ENCODE measurements around the gene PPDPF.
"Not testable (repeated sequence)": the region's sequence is repeated elsewhere in the genome, so short reads cannot be mapped to it uniquely, and the experiment has no call there.

The PPDPF gene

GRCh38 chr20:63520504-63520933 is at the start of gene PPDPF:
TSS of gene PPDPF (plus strand) at chr20:63520765. CDS start at chr20:63521309, 544 bp downstream.
- DNase-seq (ENCODE audit: low spot score), result peak; percentile 82

GRCh38 chr20:63471002-63471716 is 49.4 kb upstream of the PPDPF start:
- no peak for DNase-seq (ENCODE audit: low spot score)

GRCh38 chr20:63471717-63471980 is 48.9 kb upstream of the PPDPF start:
- DNase-seq (ENCODE audit: low spot score), result no peak

- DNase-seq (ENCODE audit: low spot score), result no peak
These were observed 48.4 kb upstream of the PPDPF start, which contains the start of gene KCNQ2 for GRCh38 chr20:63471981-63472831. TSS of gene KCNQ2 (minus strand) at chr20:63472655. CDS start at chr20:63472463, 192 bp downstream.

GRCh38 chr20:63472862-63473390 is 47.6 kb upstream of the PPDPF start:
- DNase-seq (ENCODE audit: low spot score), result no peak

GRCh38 chr20:63473555-63474449 is 46.8 kb upstream of the PPDPF start:
- no peak for DNase-seq (ENCODE audit: low spot score)

GRCh38 chr20:63475209-63475608 is 45.4 kb upstream of the PPDPF start:
- DNase-seq (ENCODE audit: low spot score), result no peak

GRCh38 chr20:63477061-63477616 is 43.4 kb upstream of the PPDPF start:
- no peak for DNase-seq (ENCODE audit: low spot score)

GRCh38 chr20:63477944-63478343 is 42.6 kb upstream of the PPDPF start:
- no peak for DNase-seq (ENCODE audit: low spot score)

GRCh38 chr20:63478346-63479302 is 41.9 kb upstream of the PPDPF start:
- DNase-seq (ENCODE audit: low spot score), result no peak

GRCh38 chr20:63479695-63480419 is 40.7 kb upstream of the PPDPF start:
- DNase-seq (ENCODE audit: low spot score), result not testable (repeated sequence)

- DNase-seq (ENCODE audit: low spot score), result no peak
These were observed 39.1 kb upstream of the PPDPF start for GRCh38 chr20:63481503-63481902.

- DNase-seq (ENCODE audit: low spot score), result no peak
These were observed 38.5 kb upstream of the PPDPF start for GRCh38 chr20:63482021-63482587.

GRCh38 chr20:63483834-63484233 is 36.7 kb upstream of the PPDPF start:
- DNase-seq (ENCODE audit: low spot score), result no peak

GRCh38 chr20:63484236-63484635 is 36.3 kb upstream of the PPDPF start:
- DNase-seq (ENCODE audit: low spot score), result no peak

GRCh38 chr20:63484651-63485403 is 35.7 kb upstream of the PPDPF start:
- peak; percentile 27 for DNase-seq (ENCODE audit: low spot score)

GRCh38 chr20:63486300-63486855 is 34.2 kb upstream of the PPDPF start:
- DNase-seq (ENCODE audit: low spot score), result no peak

- DNase-seq (ENCODE audit: low spot score), result no peak
These were observed 33.3 kb upstream of the PPDPF start for GRCh38 chr20:63487116-63487764.

Data from cerebellar cortex (tissue), 1 donor.